K562 (cell line): ENCODE measurements around the gene RAB5A. TPM values are rescaled to one million over a fixed set of nuclear protein-coding genes. Genes with fewer than 3 reads are reported as not detected.

Source experiments
- ATF7 ChIP-seq: fragments of 450-650 bp; IDR thresholded peaks from 2 replicates; pipeline ENCODE4 v1.7.1; 2014; ENCODE audit warnings: mild to moderate bottlenecking, moderate library complexity
- BCLAF1 ChIP-seq, 2 experiments: fragments of 450-650 bp in 1 of 2; IDR thresholded peaks; 2 replicates each; pipeline ENCODE4 v1.6.1; 2011 to 2017; ENCODE audit warnings: low read depth in 2 of 2, antibody characterized with exemption in 1 of 2, borderline replicate concordance in 1 of 2, low read length in 1 of 2, mild to moderate bottlenecking in 1 of 2, mixed read lengths in 1 of 2; ENCODE audit not compliant: control insufficient read depth in 1 of 2
- BCOR ChIP-seq: fragments of 450-650 bp; IDR thresholded peaks from 2 replicates; pipeline ENCODE4 v1.6.1; 2016
- CREB5 ChIP-seq: fragments of 250-450 bp; sonication (Bioruptor Pico); IDR thresholded peaks from 2 replicates; pipeline ENCODE4 v1.5.0; 2020; ENCODE audit warnings: mild to moderate bottlenecking
- ELK3 ChIP-seq: fragments of 450-650 bp; formaldehyde crosslinking; IDR thresholded peaks from 2 replicates; pipeline ENCODE4 v1.4.0; 2020; ENCODE audit warnings: mild to moderate bottlenecking
- MAX ChIP-seq: sonication (generic); formaldehyde crosslinking; IDR thresholded peaks from 2 replicates; pipeline ENCODE4 v1.9.0; 2022; ENCODE audit warnings: mild to moderate bottlenecking, missing genetic modification reagents
- MCM3 ChIP-seq: fragments of 450-650 bp; IDR thresholded peaks from 2 replicates; pipeline ENCODE4 v1.6.1; 2016
- MNT ChIP-seq, 2 experiments: fragments of 450-650 bp; conservative IDR thresholded peaks; 2 replicates each; pipeline ENCODE4 v1.6.1; 2017; ENCODE audit warnings: mild to moderate bottlenecking in 2 of 2, moderate library complexity in 2 of 2
- NR3C1 ChIP-seq: sonication (generic); formaldehyde crosslinking; IDR thresholded peaks from 2 replicates; pipeline ENCODE4 v1.8.1; 2022; ENCODE audit warnings: missing genetic modification reagents
- PPARD ChIP-seq: fragments of 250-450 bp; sonication (Bioruptor Pico); IDR thresholded peaks from 2 replicates; pipeline ENCODE4 v1.8.0; 2022; ENCODE audit warnings: inconsistent platforms, mild to moderate bottlenecking, moderate library complexity
- RBM14 ChIP-seq: fragments of 200-400 bp; formaldehyde crosslinking; IDR thresholded peaks from 2 replicates; pipeline ENCODE4 v1.6.1; 2018; ENCODE audit warnings: low read depth, mild to moderate bottlenecking, low read length, moderate library complexity, borderline replicate concordance; ENCODE audit not compliant: insufficient read depth
- RBM15 ChIP-seq: fragments of 200-400 bp; formaldehyde crosslinking; IDR thresholded peaks from 2 replicates; pipeline ENCODE4 v1.6.1; 2018; ENCODE audit warnings: mild to moderate bottlenecking, low read length, moderate library complexity; ENCODE audit not compliant: insufficient read depth
- RBM17 ChIP-seq: fragments of 200-400 bp; formaldehyde crosslinking; IDR thresholded peaks from 2 replicates; pipeline ENCODE4 v1.6.1; 2017; ENCODE audit warnings: low read depth, mild to moderate bottlenecking, low read length, borderline replicate concordance
- WHSC1 ChIP-seq: IDR thresholded peaks from one replicate; pipeline ENCODE4 v1.6.1; 2012; ENCODE audit warnings: low read length, control low read depth, inconsistent platforms
- ZNF23 ChIP-seq: fragments of 250-450 bp; sonication (Bioruptor Pico); IDR thresholded peaks from 2 replicates; pipeline ENCODE4 v1.4.0; 2020; ENCODE audit warnings: mild to moderate bottlenecking
- ZNF444 ChIP-seq: fragments of 250-450 bp; sonication (Bioruptor Pico); IDR thresholded peaks from 2 replicates; pipeline ENCODE4 v1.4.0; 2020; ENCODE audit warnings: mild to moderate bottlenecking, moderate library complexity
- ZNF507 ChIP-seq: conservative IDR thresholded peaks from 2 replicates; pipeline ENCODE4 v1.6.1; 2017; ENCODE audit warnings: missing genetic modification characterization, missing compliant biosample characterization
- ZNF511 ChIP-seq: sonication (generic); formaldehyde crosslinking; IDR thresholded peaks from 2 replicates; pipeline ENCODE4 v1.8.0; 2022; ENCODE audit warnings: mild to moderate bottlenecking, missing genetic modification reagents
- ZNF551 ChIP-seq: fragments of 250-450 bp; sonication (Bioruptor Pico); IDR thresholded peaks from 2 replicates; pipeline ENCODE4 v1.5.0; 2021; ENCODE audit warnings: mild to moderate bottlenecking, moderate library complexity
- ZSCAN32 ChIP-seq: fragments of 450-650 bp; formaldehyde crosslinking; IDR thresholded peaks from 2 replicates; pipeline ENCODE4 v1.4.0; 2020; ENCODE audit warnings: mild to moderate bottlenecking, moderate library complexity
- polyA plus RNA-seq, 8 experiments: library from polyadenylated mRNA; depleted of rRNA in 4 of 8; stranded (reverse) in 5 of 8; unstranded in 3 of 8; fragments of >200 nt; fragmentation: Nextera tagmentation in 2 of 8; fragmentation: Illumina TruSeq in 1 of 8; extraction: Ambion mirVana in 2 of 8; extraction: Trizol in 1 of 8; gene quantifications; 2 replicates each; pipeline versions ENCODE4 v1.2.1 to v1.2.3, GENCODE V29; 2011 to 2014; ENCODE audit warnings: inconsistent platforms in 1 of 8, missing spikeins in 1 of 8
- total RNA-seq, 7 experiments: library from RNA; depleted of rRNA in 6 of 7; stranded (reverse); fragments of >200 nt in 6 of 7; fragmentation: Illumina TruSeq in 2 of 7; extraction: Trizol in 2 of 7; gene quantifications; 2 replicates each; pipeline versions ENCODE4 v1.2.1 to v1.2.3, GENCODE V29; 2011 to 2021; ENCODE audit warnings: low replicate concordance in 1 of 7

Gene RAB5A
- total and polyA plus RNA-seq, 9 of the 15 experiments (the other 6 are each of a cell fraction or from before 2014, with no cell fraction given), result 28.3 to 64.2 (median 49.0) TPM

- TF ChIP-seq MNT (conservative IDR thresholded peaks at IDR 0.05) (peak; percentile 91 to 95), BCOR (peak; percentile 70; the same call in 1 of the 2 replicates), RBM17 (no peak), ZNF511 (CRISPR knock-in tag) (peak; percentile 98), RBM14 (0 out of 2 replicates have a peak, but pooled peaks have one; percentile 86), NR3C1 (CRISPR knock-in tag) (no peak), MAX (CRISPR knock-in tag) (peak; percentile 65), MCM3 (no peak), ELK3 (CRISPR knock-in tag) (no peak), ZNF23 (no peak), WHSC1 (no peak), CREB5 (no peak), ZNF551 (CRISPR knock-in tag) (no peak), BCLAF1 (IDR thresholded peaks at IDR 0.05; ENCODE audit: borderline replicate concordance in 1 of 2, control insufficient read depth in 1 of 2, low read depth in 2 of 2, low read length in 1 of 2) (peak in 1 of 2 experiments; percentile 87; a peak in 2 of 4 replicates), ZNF444 (CRISPR knock-in tag) (no peak), PPARD (CRISPR knock-in tag) (no peak), ZSCAN32 (CRISPR knock-in tag) (0 out of 2 replicates have a peak, but pooled peaks have one; percentile 54), ATF7 (peak; percentile 88), ZNF507 (tag) (no peak), RBM15 (no peak)
Measured at GRCh38 chr3:19946832-19947548, at the start of gene RAB5A (continued).
